ENCODE data around the gene TMEM179. TPM values are rescaled to one million over a fixed set of nuclear protein-coding genes. Genes with fewer than 3 reads are reported as not detected.
A peak's percentile ranks its signal among the peaks of the same experiment; 100 is the strongest.

TMEM179 gene
- total RNA-seq, 4 donors from 2014 or later = not detected

DNA sequence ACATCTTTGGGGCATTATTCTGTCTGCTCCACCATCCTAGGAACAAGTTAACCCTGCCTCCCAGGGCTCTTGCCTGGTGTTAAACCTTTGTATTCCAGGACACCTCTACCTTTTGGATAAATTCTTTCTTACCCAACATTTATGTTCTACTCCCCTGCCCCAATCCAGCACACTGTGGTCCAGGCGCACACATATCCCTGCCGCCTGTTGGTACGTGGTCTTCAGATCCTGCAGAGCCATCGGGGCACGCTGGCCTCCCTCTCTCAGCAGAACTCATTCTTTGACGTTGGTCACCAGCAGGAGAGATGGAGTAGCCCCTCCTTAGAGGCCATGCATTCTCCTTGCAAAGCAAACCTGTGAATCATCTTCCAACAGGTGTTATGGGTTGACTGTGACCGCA is 5.1 kb upstream of the TMEM179 start:
- H3K4me3 ChIP-seq (ENCODE audit: low read depth, poor library complexity, severe bottlenecking) = no peak overlapping the region
- 77 to 88% methylated on average over 7 of the region's 7 CpGs for WGBS, 2 donors
- no peak for TF ChIP-seq POLR2A (IDR thresholded peaks at IDR 0.05)
- TF ChIP-seq, protein P1, sequence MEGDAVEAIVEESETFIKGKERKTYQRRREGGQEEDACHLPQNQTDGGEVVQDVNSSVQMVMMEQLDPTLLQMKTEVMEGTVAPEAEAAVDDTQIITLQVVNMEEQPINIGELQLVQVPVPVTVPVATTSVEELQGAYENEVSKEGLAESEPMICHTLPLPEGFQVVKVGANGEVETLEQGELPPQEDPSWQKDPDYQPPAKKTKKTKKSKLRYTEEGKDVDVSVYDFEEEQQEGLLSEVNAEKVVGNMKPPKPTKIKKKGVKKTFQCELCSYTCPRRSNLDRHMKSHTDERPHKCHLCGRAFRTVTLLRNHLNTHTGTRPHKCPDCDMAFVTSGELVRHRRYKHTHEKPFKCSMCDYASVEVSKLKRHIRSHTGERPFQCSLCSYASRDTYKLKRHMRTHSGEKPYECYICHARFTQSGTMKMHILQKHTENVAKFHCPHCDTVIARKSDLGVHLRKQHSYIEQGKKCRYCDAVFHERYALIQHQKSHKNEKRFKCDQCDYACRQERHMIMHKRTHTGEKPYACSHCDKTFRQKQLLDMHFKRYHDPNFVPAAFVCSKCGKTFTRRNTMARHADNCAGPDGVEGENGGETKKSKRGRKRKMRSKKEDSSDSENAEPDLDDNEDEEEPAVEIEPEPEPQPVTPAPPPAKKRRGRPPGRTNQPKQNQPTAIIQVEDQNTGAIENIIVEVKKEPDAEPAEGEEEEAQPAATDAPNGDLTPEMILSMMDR (IDR thresholded peaks at IDR 0.05) = no peak
- intact Hi-C loops (cut with DNase I; ENCODE audit: low total_unique reads) = no loop called here
- DNase-seq (ENCODE audit: low spot score in 2 of 2) = peak in 1 of 2 donors; percentile 72

- H3K4me3 ChIP-seq (ENCODE audit: low read depth, poor library complexity, severe bottlenecking) = no peak overlapping the region
- intact Hi-C loops (cut with DNase I; ENCODE audit: low total_unique reads) = no loop called here
- 24 to 45% methylated on average over 19 to 31 of the region's 32 CpGs for WGBS, 2 donors
- DNase-seq (ENCODE audit: low spot score in 2 of 2) = no peak
- TF ChIP-seq, protein P1 (IDR thresholded peaks at IDR 0.05) = no peak
- TF ChIP-seq POLR2A (IDR thresholded peaks at IDR 0.05) = no peak
Observed at GRCh38 chr14:104603711-104604401, 716 bp downstream of the TMEM179 start.

- TF ChIP-seq, protein P1 (IDR thresholded peaks at IDR 0.05) = no peak
- no peak for TF ChIP-seq POLR2A (IDR thresholded peaks at IDR 0.05)
- H3K4me3 ChIP-seq (ENCODE audit: low read depth, poor library complexity, severe bottlenecking) = no peak overlapping the region
- 80 to 87% methylated on average over 5 to 7 of the region's 7 CpGs for WGBS, 2 donors
- no peak for DNase-seq (ENCODE audit: low spot score in 2 of 2)
- intact Hi-C loops (cut with DNase I; ENCODE audit: low total_unique reads) = no loop called here
Observed at GRCh38 chr14:104602933-104603325, 1.6 kb downstream of the TMEM179 start.

GRCh38 chr14:104602315-104602932 is 2.1 kb downstream of the TMEM179 start:
- intact Hi-C loops (cut with DNase I; ENCODE audit: low total_unique reads) = no loop called here
- no peak overlapping the region for H3K4me3 ChIP-seq (ENCODE audit: low read depth, poor library complexity, severe bottlenecking)
- TF ChIP-seq, protein P1 (IDR thresholded peaks at IDR 0.05) = no peak
- TF ChIP-seq POLR2A (IDR thresholded peaks at IDR 0.05) = no peak
- 84 to 86% methylated on average over 11 of the region's 11 CpGs for WGBS, 2 donors
- no peak for DNase-seq (ENCODE audit: low spot score in 2 of 2)

DNA sequence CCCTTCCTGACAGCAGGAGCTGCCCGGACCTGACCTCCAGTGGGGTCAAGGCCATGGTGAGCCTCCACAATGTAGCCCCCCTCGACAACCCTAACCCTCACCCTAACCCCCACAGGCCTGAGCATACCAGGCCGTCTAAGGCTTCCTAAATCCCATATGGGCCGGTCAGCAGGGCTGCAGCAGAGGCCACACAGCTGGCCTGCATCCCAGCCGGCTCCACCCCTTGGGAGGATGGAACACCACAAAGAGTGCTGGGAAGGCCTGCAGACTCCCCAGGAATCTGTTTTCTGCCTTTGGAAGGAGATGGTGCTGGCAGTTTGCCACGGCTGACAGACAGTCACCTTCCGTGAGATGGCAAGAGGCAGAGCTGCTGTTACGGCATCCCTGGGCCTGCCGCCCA is 2.8 kb downstream of the TMEM179 start:
- WGBS, 2 donors = 45 to 57% methylated on average over 7 to 8 of the region's 9 CpGs
- DNase-seq (ENCODE audit: low spot score in 2 of 2) = no peak
- no peak for TF ChIP-seq POLR2A (IDR thresholded peaks at IDR 0.05)
- TF ChIP-seq, protein P1 (IDR thresholded peaks at IDR 0.05) = no peak
- no peak overlapping the region for H3K4me3 ChIP-seq (ENCODE audit: low read depth, poor library complexity, severe bottlenecking)
- intact Hi-C loops (cut with DNase I; ENCODE audit: low total_unique reads) = no loop called here

All from lower leg skin (tissue), 4 donors.